Astrocyte of the spinal cord (primary cell): ENCODE measurements around the gene CAMTA1.

Experiments used
- DNase-seq: peaks from one replicate; pipeline ENCODE4 v3.0.0; 2011; ENCODE audit warnings: low read depth, low spot score
- H3K4me3 ChIP-seq: 2 replicates; pipeline ENCODE4 v1.5.1; 2011; ENCODE audit warnings: low read depth, mild to moderate bottlenecking, low read length, moderate library complexity
- in situ Hi-C: cut with HindIII; loops from 2 replicates; pipeline ENCODE4 v1.10.0; 2017; ENCODE audit warnings: low sequenced_read_pairs
- TF ChIP-seq, protein P1 (sequence below): IDR thresholded peaks from 2 replicates; pipeline ENCODE4 v1.5.1; 2012; ENCODE audit warnings: low read depth, mild to moderate bottlenecking, low read length, inconsistent platforms

CAMTA1 gene

DNA sequence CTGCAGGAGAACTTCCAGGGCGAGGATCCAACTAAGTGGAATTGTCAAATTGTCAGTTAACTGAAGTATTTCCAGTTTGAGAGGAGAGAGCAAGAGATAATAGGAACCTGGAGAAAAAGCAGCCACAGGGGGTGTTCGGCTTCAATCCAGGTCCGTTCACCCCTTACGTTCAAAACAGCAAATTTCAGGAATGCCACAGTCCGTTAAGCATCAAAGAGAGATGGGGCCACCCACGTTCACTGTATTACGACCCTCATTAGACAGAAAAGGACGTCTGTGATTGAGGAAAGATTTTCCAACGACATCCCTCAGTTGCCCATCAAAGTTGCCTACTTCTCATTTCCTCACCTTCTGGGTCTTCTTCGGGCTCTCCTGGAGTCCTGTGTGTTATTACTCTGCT is 563.3 kb downstream of the CAMTA1 start:
- in situ Hi-C loops = no loop called here
- H3K4me3 ChIP-seq = no peak overlapping the region
- no peak for DNase-seq
- TF ChIP-seq, protein P1, sequence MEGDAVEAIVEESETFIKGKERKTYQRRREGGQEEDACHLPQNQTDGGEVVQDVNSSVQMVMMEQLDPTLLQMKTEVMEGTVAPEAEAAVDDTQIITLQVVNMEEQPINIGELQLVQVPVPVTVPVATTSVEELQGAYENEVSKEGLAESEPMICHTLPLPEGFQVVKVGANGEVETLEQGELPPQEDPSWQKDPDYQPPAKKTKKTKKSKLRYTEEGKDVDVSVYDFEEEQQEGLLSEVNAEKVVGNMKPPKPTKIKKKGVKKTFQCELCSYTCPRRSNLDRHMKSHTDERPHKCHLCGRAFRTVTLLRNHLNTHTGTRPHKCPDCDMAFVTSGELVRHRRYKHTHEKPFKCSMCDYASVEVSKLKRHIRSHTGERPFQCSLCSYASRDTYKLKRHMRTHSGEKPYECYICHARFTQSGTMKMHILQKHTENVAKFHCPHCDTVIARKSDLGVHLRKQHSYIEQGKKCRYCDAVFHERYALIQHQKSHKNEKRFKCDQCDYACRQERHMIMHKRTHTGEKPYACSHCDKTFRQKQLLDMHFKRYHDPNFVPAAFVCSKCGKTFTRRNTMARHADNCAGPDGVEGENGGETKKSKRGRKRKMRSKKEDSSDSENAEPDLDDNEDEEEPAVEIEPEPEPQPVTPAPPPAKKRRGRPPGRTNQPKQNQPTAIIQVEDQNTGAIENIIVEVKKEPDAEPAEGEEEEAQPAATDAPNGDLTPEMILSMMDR = no peak

DNA sequence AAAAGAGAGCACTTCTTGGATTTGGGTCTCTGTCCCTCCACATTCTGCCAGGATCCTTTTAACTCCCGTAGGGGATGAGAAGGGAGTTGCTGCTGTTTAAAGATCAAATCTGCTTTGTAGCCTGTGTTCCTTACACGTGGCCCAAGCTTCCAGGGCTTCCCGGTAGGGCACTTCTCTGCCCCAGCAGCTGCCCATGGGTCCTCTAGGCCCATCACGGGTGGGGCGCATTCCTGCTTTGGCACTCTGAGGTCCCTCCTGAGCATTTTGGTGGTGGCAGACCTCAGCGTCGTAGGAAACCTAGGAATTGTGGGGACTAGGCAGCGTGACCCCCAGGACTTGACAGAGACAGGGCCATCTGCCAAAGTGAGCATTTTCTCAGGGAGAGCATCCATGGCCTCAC is 565.5 kb downstream of the CAMTA1 start:
- in situ Hi-C loops = no loop called here
- DNase-seq = no peak
- H3K4me3 ChIP-seq = no peak overlapping the region
- TF ChIP-seq, protein P1 = no peak

- DNase-seq = no peak
- TF ChIP-seq, protein P1 = no peak
- in situ Hi-C loops = no loop called here
- H3K4me3 ChIP-seq = no peak overlapping the region
These were observed 566.4 kb downstream of the CAMTA1 start for GRCh38 chr1:7351649-7352048.

DNA sequence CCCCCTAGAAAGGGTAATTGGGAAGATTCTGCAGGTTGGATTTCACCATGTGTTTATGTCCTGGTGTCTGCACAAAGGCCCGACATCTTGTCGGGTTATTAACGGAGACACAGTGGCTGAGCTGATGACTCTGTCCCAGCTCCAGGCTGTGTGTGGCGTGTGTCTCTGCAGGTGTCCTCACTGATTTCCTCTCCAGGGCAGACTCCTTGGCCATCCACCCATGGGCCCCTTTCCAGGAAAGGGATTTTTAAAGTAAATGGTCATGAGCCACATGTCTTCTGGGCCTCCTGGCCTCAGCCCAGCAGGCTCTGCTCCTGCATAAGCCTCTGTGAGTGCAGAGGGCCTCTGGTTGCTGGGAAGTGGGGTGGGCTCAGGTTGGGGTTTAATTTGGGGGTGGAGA is 567.1 kb downstream of the CAMTA1 start:
- no peak overlapping the region for H3K4me3 ChIP-seq
- in situ Hi-C loops = no loop called here
- TF ChIP-seq, protein P1 = no peak
- DNase-seq = no peak

GRCh38 chr1:7352974-7353373 is 567.7 kb downstream of the CAMTA1 start:
- no peak for DNase-seq
- no peak overlapping the region for H3K4me3 ChIP-seq
- TF ChIP-seq, protein P1 = no peak
- in situ Hi-C loops = no loop called here

DNA sequence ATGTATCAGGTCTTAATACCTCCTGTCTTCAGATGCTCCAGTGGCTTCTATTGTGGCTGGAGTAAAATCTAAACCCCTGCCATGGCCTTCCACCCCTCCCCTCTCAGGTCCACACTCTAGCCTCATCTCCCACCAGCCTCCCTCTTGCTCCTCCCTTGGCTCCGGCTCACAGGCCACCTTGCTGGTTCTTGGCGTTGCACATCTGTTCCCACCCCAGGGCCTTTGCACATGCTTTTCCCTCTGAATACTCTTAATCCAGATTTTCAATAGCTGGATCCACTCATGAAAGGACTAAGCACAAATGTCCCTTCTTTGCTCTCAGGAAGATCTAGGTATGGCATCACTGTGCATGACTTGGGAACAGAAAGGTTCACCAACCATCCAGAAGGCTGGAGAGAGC is 570.4 kb downstream of the CAMTA1 start:
- TF ChIP-seq, protein P1 = no peak
- no peak overlapping the region for H3K4me3 ChIP-seq
- no peak for DNase-seq
- in situ Hi-C loops = no loop called here

DNA sequence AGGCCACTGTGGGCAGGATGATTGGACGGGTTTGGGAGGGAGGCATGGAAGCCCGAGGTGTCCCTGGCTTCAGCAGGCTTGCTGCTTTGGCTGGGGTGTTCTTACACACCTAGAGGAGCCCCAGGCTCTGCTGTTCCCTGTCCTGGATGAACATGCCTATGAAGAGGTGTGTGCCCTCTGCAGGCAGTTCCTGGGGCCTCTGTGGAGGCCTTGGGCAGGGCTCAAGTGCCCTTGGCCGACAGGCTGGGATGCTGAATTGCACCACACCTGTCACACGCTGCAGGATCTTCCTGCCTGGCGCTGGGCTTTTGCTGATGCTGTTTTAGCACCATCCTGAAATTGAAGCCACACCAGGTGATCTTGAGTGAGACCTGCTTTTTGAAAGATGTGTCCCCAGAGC is 570.8 kb downstream of the CAMTA1 start:
- H3K4me3 ChIP-seq = no peak overlapping the region
- DNase-seq = no peak
- TF ChIP-seq, protein P1 = no peak
- in situ Hi-C loops = no loop called here
